ENCODE measurements around the gene PCDHB8. TPM values are rescaled to one million over a fixed set of nuclear protein-coding genes. Genes with fewer than 3 reads are reported as not detected.
A peak's percentile ranks its signal among the peaks of the same experiment; 100 is the strongest.
"Not testable (repeated sequence)": the region's sequence is repeated elsewhere in the genome, so short reads cannot be mapped to it uniquely, and the experiment has no call there.

The PCDHB8 gene
- total RNA-seq, 1 donor from 2014 or later: 2.1 TPM

DNA sequence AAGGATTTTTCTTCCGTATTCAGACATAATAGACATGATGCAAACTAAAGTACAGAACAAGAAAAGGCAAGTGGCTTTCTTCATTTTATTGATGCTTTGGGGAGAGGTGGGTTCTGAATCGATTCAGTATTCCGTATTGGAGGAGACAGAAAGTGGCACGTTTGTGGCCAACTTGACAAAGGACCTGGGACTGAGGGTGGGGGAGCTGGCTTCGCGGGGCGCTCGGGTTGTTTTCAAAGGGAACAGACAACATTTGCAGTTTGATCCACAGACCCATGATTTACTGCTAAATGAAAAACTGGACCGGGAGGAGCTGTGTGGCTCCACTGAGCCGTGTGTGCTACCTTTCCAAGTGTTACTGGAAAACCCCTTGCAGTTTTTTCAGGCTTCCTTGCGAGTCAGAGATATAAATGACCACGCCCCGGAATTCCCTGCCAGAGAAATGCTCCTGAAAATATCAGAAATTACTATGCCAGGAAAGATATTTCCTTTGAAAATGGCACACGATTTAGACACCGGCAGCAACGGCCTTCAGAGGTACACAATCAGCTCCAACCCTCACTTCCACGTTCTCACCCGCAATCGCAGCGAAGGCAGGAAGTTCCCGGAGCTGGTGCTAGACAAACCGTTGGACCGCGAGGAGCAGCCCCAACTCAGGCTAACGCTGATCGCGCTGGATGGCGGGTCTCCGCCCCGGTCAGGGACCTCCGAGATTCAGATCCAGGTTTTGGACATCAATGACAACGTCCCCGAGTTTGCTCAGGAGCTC is 27.2 kb upstream of the PCDHB8 start:
- Histone ChIP-seq H3K9me3 (replicated peaks) (peaks cover 96% of the 10 kb centered on the region), H3K4me3 (peak overlapping the region; percentile 37), H3K36me3 (no peaks in the 10 kb centered on the region), H3K4me1 (no peaks in the 10 kb centered on the region), H3K27me3 (ENCODE audit: low read depth) (peaks cover 52% of the 10 kb centered on the region), H3K27ac (replicated peaks) (no peak overlapping the region)
- no peak for DNase-seq
- TF ChIP-seq, protein P1, sequence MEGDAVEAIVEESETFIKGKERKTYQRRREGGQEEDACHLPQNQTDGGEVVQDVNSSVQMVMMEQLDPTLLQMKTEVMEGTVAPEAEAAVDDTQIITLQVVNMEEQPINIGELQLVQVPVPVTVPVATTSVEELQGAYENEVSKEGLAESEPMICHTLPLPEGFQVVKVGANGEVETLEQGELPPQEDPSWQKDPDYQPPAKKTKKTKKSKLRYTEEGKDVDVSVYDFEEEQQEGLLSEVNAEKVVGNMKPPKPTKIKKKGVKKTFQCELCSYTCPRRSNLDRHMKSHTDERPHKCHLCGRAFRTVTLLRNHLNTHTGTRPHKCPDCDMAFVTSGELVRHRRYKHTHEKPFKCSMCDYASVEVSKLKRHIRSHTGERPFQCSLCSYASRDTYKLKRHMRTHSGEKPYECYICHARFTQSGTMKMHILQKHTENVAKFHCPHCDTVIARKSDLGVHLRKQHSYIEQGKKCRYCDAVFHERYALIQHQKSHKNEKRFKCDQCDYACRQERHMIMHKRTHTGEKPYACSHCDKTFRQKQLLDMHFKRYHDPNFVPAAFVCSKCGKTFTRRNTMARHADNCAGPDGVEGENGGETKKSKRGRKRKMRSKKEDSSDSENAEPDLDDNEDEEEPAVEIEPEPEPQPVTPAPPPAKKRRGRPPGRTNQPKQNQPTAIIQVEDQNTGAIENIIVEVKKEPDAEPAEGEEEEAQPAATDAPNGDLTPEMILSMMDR (IDR thresholded peaks at IDR 0.05; ENCODE audit: borderline replicate concordance): no peak
- intact Hi-C loops (cut with micrococcal nuclease): no loop called here

DNA sequence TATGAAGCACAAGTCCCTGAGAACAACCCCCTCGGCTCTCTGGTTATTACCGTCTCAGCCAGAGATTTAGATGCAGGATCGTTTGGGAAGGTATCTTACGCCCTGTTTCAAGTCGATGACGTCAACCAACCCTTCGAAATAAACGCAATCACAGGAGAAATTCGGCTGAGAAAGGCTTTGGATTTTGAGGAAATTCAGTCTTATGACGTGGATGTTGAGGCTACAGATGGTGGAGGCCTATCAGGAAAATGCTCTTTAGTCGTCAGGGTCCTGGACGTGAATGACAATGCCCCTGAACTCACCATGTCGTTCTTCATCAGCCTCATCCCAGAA is 26.6 kb upstream of the PCDHB8 start:
- TF ChIP-seq, protein P1 (IDR thresholded peaks at IDR 0.05; ENCODE audit: borderline replicate concordance): no peak
- Histone ChIP-seq H3K9me3 (replicated peaks) (peaks cover 96% of the 10 kb centered on the region), H3K4me3 (peak overlapping the region; percentile 37), H3K27ac (replicated peaks) (no peak overlapping the region), H3K36me3 (no peaks in the 10 kb centered on the region), H3K27me3 (ENCODE audit: low read depth) (peaks cover 58% of the 10 kb centered on the region), H3K4me1 (no peaks in the 10 kb centered on the region)
- DNase-seq: no peak
- intact Hi-C loops (cut with micrococcal nuclease): no loop called here

- intact Hi-C loops (cut with micrococcal nuclease); H3K4me1 ChIP-seq; H3K4me3 ChIP-seq; H3K36me3 ChIP-seq; DNase-seq; H3K27ac ChIP-seq (replicated peaks): not testable (repeated sequence)
- H3K27me3 ChIP-seq (ENCODE audit: low read depth): peaks cover 65% of the 10 kb centered on the region
- H3K9me3 ChIP-seq (replicated peaks): peaks cover 96% of the 10 kb centered on the region
These were observed 26.0 kb upstream of the PCDHB8 start for GRCh38 chr5:141151632-141152031.

GRCh38 chr5:141152096-141152495 is 25.5 kb upstream of the PCDHB8 start:
- H3K4me3 ChIP-seq; H3K4me1 ChIP-seq; intact Hi-C loops (cut with micrococcal nuclease); H3K27ac ChIP-seq (replicated peaks); DNase-seq; H3K36me3 ChIP-seq: not testable (repeated sequence)
- H3K27me3 ChIP-seq (ENCODE audit: low read depth): peaks cover 69% of the 10 kb centered on the region
- H3K9me3 ChIP-seq (replicated peaks): peaks cover 96% of the 10 kb centered on the region

GRCh38 chr5:141155540-141156374 is 21.8 kb upstream of the PCDHB8 start:
- Histone ChIP-seq H3K9me3 (replicated peaks) (peaks cover 86% of the 10 kb centered on the region), H3K4me3 (peak overlapping the region; percentile 19), H3K27ac (replicated peaks) (no peak overlapping the region), H3K4me1 (no peaks in the 10 kb centered on the region), H3K36me3 (no peaks in the 10 kb centered on the region), H3K27me3 (ENCODE audit: low read depth) (peaks cover 86% of the 10 kb centered on the region)
- TF ChIP-seq, protein P1 (IDR thresholded peaks at IDR 0.05; ENCODE audit: borderline replicate concordance): peak; percentile 14
- intact Hi-C loops (cut with micrococcal nuclease): no loop called here
- DNase-seq: no peak

GRCh38 chr5:141157356-141157755 is 20.2 kb upstream of the PCDHB8 start:
- Histone ChIP-seq H3K9me3 (replicated peaks) (peaks cover 80% of the 10 kb centered on the region), H3K27me3 (ENCODE audit: low read depth) (peaks cover 70% of the 10 kb centered on the region)
- H3K36me3 ChIP-seq; DNase-seq; H3K4me1 ChIP-seq; intact Hi-C loops (cut with micrococcal nuclease); H3K27ac ChIP-seq (replicated peaks); H3K4me3 ChIP-seq: not testable (repeated sequence)

DNA sequence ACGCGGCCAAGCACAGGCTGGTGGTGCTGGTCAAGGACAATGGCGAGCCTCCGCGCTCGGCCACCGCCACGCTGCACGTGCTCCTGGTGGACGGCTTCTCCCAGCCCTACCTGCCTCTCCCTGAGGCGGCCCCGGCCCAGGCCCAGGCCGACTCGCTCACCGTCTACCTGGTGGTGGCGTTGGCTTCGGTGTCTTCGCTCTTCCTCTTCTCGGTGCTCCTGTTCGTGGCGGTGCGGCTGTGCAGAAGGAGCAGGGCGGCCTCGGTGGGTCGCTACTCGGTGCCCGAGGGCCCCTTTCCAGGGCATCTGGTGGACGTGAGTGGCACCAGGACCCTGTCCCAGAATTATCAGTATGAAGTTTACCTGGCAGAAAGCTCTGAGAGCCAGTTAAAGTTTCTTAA is 19.7 kb upstream of the PCDHB8 start:
- H3K27me3 ChIP-seq (ENCODE audit: low read depth): peaks cover 64% of the 10 kb centered on the region
- H3K4me3 ChIP-seq; intact Hi-C loops (cut with micrococcal nuclease); H3K4me1 ChIP-seq; H3K27ac ChIP-seq (replicated peaks); H3K36me3 ChIP-seq; DNase-seq: not testable (repeated sequence)
- H3K9me3 ChIP-seq (replicated peaks): peaks cover 80% of the 10 kb centered on the region

Measured in left ventricle myocardium inferior (tissue), 1 donor.